ENCODE results near the gene TLE6. TPM values are rescaled to one million over a fixed set of nuclear protein-coding genes. Genes with fewer than 3 reads are reported as not detected.
"Not testable (repeated sequence)": the region's sequence is repeated elsewhere in the genome, so short reads cannot be mapped to it uniquely, and the experiment has no call there.

TLE6 gene
- total and polyA plus RNA-seq, 2 donors (not counting 3 experiments of a cell fraction or from before 2014, with no cell fraction given) = 1.6 to 1.9 TPM

GRCh38 chr19:3036119-3036976, 59.0 kb downstream of the TLE6 start:
- no peaks in the 10 kb centered on the region for H3K27me3 ChIP-seq (ENCODE audit: control insufficient read depth in 2 of 2, insufficient read depth in 2 of 2, low read length in 2 of 2)
- dilution Hi-C loops (cut with MboI; ENCODE audit: extremely low pct_ligation_motif_present, low sequenced_read_pairs) = no loop called here
- peak overlapping the region; percentile 39 to 73 (median 73) for H3K4me3 ChIP-seq (replicated peaks in 1 of 3; ENCODE audit: insufficient read depth in 1 of 3, low read depth in 1 of 3, low read length in 3 of 3)
- H3K9me3 ChIP-seq (replicated peaks; ENCODE audit: control insufficient read depth, insufficient read depth, low read length) = no peaks in the 10 kb centered on the region
- no peaks in the 10 kb centered on the region for H4K20me1 ChIP-seq (replicated peaks; ENCODE audit: control insufficient read depth, extremely low read depth, insufficient read depth, low read length)
- no peaks in the 10 kb centered on the region for H3K36me3 ChIP-seq (ENCODE audit: control insufficient read depth in 2 of 2, extremely low read depth in 1 of 2, insufficient read depth in 2 of 2, low read length in 2 of 2)
- H3K79me2 ChIP-seq (ENCODE audit: control insufficient read depth, insufficient read depth, low read length) = no peaks in the 10 kb centered on the region
- peaks cover 12% of the 10 kb centered on the region for H3K4me1 ChIP-seq (ENCODE audit: control insufficient read depth, extremely low read depth, insufficient read depth, low read length)
- H3K27ac ChIP-seq (ENCODE audit: insufficient read depth, low read depth, low read length) = peak overlapping the region; percentile 77
- FAIRE-seq (peak; percentile 35), DNase-seq (ENCODE audit: low read depth, low spot score) (peak; percentile 89)
- H3K9ac ChIP-seq (replicated peaks; ENCODE audit: extremely low read depth, insufficient read depth, low read length) = peak overlapping the region; percentile 64
- CTCF ChIA-PET = interaction anchor here (0.7 to 3.0 kb wide), 24 partner anchors 9 to 149 kb away, joined by 3 to 32 read pairs (median 6); partner anchors contain the start of genes TLE5 and TLE6
- peak overlapping the region; percentile 87 for H2AFZ ChIP-seq (ENCODE audit: low read depth, low read length)
- intact Hi-C loops (cut with micrococcal nuclease) = loop anchor here (1.0 to 5.0 kb wide), 4 partner anchors 25 to 799 kb away; partner anchors contain the start of genes PLEKHJ1 and SF3A2
- POLR2A ChIA-PET = interaction anchor here (0.5 to 2.3 kb wide), 5 partner anchors 18 to 838 kb away, joined by 3 to 16 read pairs (median 3); no protein-coding TSS in a partner anchor
- BruUV-seq (replicated peaks) = no TSS peak
- peak overlapping the region; percentile 83 for H3K4me2 ChIP-seq (ENCODE audit: insufficient read depth, low read length)
- no peaks in the 10 kb centered on the region for H3K9me1 ChIP-seq (replicated peaks; ENCODE audit: control insufficient read depth, extremely low read depth, insufficient read depth, low read length)
- TF ChIP-seq, protein P1, sequence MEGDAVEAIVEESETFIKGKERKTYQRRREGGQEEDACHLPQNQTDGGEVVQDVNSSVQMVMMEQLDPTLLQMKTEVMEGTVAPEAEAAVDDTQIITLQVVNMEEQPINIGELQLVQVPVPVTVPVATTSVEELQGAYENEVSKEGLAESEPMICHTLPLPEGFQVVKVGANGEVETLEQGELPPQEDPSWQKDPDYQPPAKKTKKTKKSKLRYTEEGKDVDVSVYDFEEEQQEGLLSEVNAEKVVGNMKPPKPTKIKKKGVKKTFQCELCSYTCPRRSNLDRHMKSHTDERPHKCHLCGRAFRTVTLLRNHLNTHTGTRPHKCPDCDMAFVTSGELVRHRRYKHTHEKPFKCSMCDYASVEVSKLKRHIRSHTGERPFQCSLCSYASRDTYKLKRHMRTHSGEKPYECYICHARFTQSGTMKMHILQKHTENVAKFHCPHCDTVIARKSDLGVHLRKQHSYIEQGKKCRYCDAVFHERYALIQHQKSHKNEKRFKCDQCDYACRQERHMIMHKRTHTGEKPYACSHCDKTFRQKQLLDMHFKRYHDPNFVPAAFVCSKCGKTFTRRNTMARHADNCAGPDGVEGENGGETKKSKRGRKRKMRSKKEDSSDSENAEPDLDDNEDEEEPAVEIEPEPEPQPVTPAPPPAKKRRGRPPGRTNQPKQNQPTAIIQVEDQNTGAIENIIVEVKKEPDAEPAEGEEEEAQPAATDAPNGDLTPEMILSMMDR (IDR thresholded peaks at IDR 0.05; ENCODE audit: extremely low read depth in 1 of 2, insufficient read depth in 1 of 2, low read depth in 1 of 2, low read length in 2 of 2) = peak; percentile 12 to 28
- TF ChIP-seq FOS (IDR thresholded peaks at IDR 0.05; ENCODE audit: borderline replicate concordance, insufficient read depth, low read length) (no peak), POLR2A (IDR thresholded peaks at IDR 0.05; ENCODE audit: low read depth, low read length) (peak; percentile 70), GATA2 (IDR thresholded peaks at IDR 0.05; ENCODE audit: insufficient read depth, insufficient read length, low read depth, low read length) (no peak), JUN (IDR thresholded peaks at IDR 0.05; ENCODE audit: borderline replicate concordance, insufficient read depth, insufficient read length, low read depth) (no peak), MYC (IDR thresholded peaks at IDR 0.05; ENCODE audit: low read depth, low read length) (no peak), POLR2AphosphoS5 (IDR thresholded peaks at IDR 0.05; ENCODE audit: insufficient read depth, low read depth, low read length) (no peak)

DNA sequence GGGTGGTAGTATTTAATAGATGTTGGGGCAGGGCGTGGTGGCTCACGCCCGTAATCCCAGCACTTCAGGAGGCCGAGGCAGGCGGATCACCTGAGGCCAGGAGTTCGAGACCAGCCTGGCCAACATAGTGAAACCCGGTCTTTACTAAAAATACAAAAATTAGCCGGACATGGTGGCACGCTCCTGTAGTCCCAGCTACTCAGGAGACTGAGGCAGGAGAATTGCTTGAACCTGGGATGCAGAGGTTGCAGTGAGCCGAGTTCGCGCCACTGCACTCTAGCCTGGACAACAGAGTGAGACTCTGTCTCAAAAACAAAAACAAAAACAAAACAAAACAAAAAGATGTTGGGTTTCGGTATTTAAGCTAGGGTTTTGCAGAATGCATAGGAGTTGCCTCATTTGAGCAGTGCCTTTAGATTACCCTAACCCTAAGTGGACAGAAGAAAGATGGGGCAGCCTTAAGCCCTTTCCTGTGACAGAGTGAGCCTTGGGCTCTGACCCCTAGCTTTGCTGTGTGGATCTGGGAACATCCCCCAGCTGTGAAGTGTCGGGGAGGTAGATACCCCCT, 59.7 kb downstream of the TLE6 start:
- not testable (repeated sequence) for DNase-seq (ENCODE audit: low read depth, low spot score); H3K36me3 ChIP-seq (ENCODE audit: control insufficient read depth in 2 of 2, extremely low read depth in 1 of 2, insufficient read depth in 2 of 2, low read length in 2 of 2); FAIRE-seq

More for the DNA sequence above, 59.7 kb downstream of the TLE6 start:
- H4K20me1 ChIP-seq (replicated peaks; ENCODE audit: control insufficient read depth, extremely low read depth, insufficient read depth, low read length); H3K4me3 ChIP-seq (replicated peaks in 1 of 3; ENCODE audit: insufficient read depth in 1 of 3, low read depth in 1 of 3, low read length in 3 of 3); H2AFZ ChIP-seq (ENCODE audit: low read depth, low read length); H3K4me2 ChIP-seq (ENCODE audit: insufficient read depth, low read length); H3K9me1 ChIP-seq (replicated peaks; ENCODE audit: control insufficient read depth, extremely low read depth, insufficient read depth, low read length); H3K79me2 ChIP-seq (ENCODE audit: control insufficient read depth, insufficient read depth, low read length); H3K27ac ChIP-seq (ENCODE audit: insufficient read depth, low read depth, low read length); H3K27me3 ChIP-seq (ENCODE audit: control insufficient read depth in 2 of 2, insufficient read depth in 2 of 2, low read length in 2 of 2); dilution Hi-C loops (cut with MboI; ENCODE audit: extremely low pct_ligation_motif_present, low sequenced_read_pairs); BruUV-seq (replicated peaks); H3K9me3 ChIP-seq (replicated peaks; ENCODE audit: control insufficient read depth, insufficient read depth, low read length); H3K9ac ChIP-seq (replicated peaks; ENCODE audit: extremely low read depth, insufficient read depth, low read length): not testable (repeated sequence)
- H3K4me1 ChIP-seq (ENCODE audit: control insufficient read depth, extremely low read depth, insufficient read depth, low read length) = peaks cover 12% of the 10 kb centered on the region
- CTCF ChIA-PET = interaction anchor here (0.6 to 3.0 kb wide), 18 partner anchors 8 to 150 kb away, joined by 3 to 32 read pairs (median 6); partner anchors contain the start of genes TLE2, TLE5 and TLE6
- intact Hi-C loops (cut with micrococcal nuclease) = loop anchor here (1.0 to 5.0 kb wide), 4 partner anchors 24 to 800 kb away; partner anchors contain the start of genes PLEKHJ1 and SF3A2
- POLR2A ChIA-PET = interaction anchor here (1.1 to 2.3 kb wide), 2 partner anchors 17 to 87 kb away, joined by 3 to 16 read pairs; no protein-coding TSS in a partner anchor

Measured in endothelial cell of umbilical vein (primary cell).